Islet of Langerhans (tissue), 1 donor: ENCODE results near the gene GNA12.
"Not testable (repeated sequence)": the region's sequence is repeated elsewhere in the genome, so short reads cannot be mapped to it uniquely, and the experiment has no call there.

ENCODE experiments used
- FAIRE-seq: peaks from one replicate; lab custom pipeline; 2011; peaks lifted over from hg19 to GRCh38; lab: Jason Lieb, UNC

GNA12 gene

DNA sequence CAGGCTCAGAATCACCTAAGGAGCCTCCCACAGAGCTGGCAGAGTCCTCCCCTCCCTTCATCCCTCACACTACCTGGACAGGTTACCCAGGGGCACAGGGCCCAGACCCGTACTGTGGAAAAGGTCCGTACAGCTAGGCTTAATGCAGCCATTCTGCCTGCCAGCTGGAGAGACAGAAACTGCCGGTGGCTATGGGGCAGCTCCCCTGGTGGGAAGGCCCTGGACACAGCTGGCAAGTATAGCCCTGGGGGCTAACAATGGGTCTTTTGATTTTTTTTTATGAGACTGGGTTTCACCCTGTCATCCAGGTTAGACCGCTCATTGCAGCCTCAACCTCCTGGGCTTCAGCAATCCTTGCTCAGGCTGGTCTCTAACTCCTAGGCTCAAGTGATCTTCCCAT lies 68.3 kb downstream of the GNA12 start:
- FAIRE-seq: no peak

DNA sequence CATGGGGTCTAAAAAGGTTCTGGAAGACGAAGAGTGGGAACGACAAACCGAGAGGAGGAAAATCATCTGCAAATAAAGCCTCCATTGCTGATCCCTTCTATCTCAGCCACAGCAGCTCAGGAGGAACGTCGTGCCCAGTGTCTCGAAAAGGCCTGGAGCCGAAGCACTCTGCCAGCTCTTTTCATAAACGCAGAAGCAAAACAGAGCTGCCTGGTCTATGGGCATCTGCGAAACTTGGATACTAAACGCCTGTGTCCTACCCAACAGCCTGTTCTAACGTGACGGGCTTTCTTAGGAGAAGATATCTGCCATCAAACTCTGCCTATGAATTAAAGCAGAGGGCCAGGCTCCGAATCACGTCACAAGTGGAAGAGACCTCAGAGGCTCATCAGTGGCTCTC lies 68.7 kb downstream of the GNA12 start:
- FAIRE-seq: no peak

DNA sequence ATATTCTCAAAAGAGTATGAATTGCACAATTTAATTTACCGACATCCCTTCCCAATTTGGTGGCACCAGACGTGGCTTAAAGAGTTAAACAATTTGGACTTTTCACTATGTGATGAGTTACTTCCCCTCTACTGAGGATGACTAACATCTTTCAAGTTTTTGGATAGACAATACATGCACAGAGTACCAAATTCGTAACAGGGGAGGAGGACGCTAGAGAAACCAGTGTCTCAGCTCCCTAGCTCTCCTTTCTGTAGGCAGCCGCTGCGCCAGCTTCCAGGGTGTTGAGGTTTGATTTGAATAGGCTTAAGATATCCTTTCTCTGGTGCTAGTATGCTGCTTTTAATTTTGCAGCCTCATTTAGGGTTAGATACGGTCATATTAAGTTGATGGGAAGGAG lies 69.2 kb downstream of the GNA12 start:
- no peak for FAIRE-seq

- no peak for FAIRE-seq
These were observed 69.8 kb downstream of the GNA12 start for GRCh38 chr7:2774280-2774679.

DNA sequence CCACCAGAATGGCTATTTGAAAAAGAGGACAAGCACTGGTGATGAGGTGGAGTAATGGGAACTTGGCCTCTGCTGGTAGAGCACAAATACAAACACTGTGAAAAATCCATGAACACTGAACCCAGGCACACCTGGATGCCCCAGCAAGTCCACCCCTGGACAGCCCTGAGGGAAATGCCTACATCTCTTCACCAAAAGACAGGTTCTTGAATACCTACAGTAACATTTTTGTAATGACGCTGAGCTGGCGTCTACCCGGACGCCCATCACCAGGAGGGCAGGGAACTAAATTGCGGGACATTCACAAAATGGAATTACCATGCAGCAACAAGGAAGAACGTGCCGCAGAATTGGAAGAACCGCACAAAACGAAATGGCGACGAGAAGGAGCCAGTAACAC lies 70.5 kb downstream of the GNA12 start:
- FAIRE-seq: no peak

GRCh38 chr7:2771274-2771731 lies 72.8 kb downstream of the GNA12 start:
- FAIRE-seq: no peak

- no peak for FAIRE-seq
These were observed 79.5 kb downstream of the GNA12 start for GRCh38 chr7:2764621-2765020.

DNA sequence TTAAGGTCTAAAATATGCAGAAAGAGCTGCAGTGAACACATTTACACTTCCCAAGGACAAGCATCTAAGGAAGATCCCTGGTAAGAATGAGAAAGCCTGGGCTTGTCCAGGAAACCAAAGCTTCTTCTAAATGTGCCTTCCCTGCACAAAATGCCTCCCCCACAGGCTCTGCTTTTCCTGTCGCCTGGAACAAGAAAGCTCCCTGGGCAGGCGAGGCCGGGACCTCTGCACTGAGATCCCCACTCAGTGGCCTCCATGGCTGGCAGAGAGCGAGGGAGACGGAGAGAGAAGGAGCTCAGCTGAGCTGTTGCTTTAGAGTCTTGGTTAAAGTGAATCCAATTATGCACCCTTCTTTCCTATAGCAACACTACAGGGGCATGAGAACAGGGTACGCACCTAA lies 80.5 kb downstream of the GNA12 start:
- no peak for FAIRE-seq

DNA sequence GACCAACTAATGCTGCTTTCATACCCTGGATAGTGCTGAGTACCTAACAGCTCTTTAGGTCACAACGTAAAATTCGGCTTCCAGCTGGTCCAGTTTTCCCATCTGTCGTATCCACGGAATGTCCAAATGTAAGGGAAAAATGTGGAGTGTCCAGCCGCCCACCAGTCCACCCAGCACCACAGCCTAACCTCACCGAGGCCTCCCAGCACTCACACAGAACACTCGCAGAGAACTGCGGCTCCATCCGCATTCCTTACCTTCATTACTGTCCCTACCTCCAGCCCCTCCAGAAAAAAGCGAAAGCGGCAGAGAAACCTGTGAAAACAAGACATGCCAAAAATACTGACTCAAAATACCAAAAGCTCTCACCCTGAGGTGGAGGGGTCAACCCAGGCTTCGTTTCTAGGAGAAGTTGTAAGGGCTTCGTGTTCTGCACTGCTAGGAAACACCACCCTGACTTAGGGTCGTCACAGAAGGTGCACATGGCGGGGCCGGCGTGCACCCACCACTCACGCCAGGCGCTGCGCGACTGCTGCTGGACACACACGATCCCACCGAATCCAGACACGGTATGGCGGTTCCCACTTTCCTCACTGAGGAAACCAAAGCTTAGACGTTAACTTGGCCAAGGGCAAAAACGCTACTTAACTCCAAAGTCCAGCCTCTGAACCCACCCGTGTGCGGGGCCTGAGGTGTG lies 82.2 kb downstream of the GNA12 start:
- FAIRE-seq: no peak

GRCh38 chr7:2761131-2761624 lies 82.9 kb downstream of the GNA12 start:
- no peak for FAIRE-seq

DNA sequence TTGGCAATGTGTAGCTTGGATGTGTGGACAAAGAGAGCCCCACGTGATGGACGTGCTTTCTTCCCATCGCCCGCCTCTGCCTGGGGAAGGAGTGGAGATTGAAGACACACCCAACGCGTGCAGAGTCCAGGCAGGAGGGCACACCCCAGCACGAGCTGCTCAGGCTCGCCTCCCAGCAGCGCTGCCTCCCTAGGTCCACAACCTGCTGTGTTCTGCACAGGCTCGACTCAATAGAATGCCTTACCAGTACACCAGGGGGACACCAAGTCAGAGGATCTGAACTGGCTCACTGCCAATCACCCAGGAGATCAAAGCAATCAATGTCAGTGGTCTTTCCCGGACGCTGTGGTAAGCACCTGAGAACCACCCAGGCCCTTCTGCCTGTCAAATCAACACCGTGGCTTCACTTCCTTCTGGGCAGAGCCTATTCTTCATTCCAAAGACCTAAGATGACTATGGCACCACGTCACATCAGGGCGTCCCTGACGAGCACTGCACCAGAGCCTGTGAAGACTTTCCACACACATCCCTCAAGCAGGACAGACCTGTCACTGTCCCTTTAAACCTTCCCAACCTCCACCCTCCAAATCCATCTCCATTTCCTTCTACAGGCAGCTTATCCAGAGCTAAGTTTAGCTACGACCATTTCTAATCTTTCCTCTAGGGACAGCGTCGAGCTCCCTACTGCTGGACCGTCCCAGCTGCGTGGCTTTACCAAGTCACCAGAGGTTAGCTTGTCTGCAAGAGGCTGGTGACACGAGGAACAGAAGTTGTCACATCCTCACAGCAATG lies 83.8 kb downstream of the GNA12 start:
- no peak for FAIRE-seq

DNA sequence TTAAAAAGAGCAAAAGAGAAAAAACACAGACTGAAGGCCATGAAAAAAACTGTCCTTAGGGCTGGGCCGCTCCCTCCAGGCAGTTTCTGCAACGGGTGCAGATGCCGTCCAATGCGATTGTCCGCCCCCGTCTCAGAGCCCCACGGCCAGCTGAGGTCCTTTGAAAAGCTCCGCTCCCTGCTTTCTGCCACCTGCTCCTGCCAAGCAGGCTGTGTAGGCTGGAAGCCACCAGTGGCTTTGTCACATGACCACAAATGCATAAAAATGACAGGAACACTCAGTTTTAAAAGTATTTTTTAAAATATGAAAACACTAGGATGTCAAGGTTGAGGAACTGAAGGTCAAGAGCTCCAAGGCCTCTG lies 84.4 kb downstream of the GNA12 start:
- no peak for FAIRE-seq

DNA sequence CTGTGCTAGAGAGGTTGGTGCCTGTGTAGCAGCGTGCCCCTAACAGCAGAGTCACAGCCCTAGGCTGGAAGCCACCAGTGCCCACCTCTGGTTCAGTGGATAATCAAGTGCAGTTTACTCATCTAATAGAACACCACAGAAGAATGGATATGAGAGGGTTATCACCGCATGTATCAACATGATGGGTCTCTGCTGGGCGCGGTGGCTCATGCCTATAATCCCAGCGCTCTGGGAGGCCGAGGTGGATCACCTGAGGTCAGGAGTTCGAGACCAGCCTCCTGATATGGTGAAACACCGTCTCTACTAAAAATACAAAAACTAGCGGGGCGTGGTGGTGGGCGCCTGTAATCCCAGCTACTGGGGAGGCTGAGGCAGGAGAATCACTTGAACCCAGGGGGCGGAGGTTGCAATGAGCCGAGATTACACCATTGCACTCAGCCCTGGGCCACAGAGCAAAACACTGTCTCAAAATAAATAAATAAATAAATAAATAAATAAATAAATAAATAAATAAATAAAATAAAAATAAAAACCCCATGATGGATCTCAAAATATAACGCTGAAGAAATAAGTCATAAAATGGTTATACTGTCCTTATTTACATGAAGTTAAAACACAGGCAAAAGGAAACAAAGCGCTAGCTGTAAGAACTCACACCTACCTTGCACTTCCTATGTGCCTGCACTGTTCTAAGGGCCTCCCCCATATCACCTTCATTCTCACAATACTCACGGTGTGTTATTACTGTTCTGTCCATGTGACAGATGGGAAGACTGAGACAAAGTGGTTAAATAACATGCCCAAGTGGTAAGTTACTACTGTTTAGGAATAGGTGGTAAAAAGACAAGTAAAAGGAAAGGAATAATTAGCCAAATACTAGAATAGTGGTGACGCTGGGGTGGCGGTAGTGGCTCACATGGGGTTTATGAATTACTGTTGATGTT lies 85.2 kb downstream of the GNA12 start:
- no peak for FAIRE-seq

DNA sequence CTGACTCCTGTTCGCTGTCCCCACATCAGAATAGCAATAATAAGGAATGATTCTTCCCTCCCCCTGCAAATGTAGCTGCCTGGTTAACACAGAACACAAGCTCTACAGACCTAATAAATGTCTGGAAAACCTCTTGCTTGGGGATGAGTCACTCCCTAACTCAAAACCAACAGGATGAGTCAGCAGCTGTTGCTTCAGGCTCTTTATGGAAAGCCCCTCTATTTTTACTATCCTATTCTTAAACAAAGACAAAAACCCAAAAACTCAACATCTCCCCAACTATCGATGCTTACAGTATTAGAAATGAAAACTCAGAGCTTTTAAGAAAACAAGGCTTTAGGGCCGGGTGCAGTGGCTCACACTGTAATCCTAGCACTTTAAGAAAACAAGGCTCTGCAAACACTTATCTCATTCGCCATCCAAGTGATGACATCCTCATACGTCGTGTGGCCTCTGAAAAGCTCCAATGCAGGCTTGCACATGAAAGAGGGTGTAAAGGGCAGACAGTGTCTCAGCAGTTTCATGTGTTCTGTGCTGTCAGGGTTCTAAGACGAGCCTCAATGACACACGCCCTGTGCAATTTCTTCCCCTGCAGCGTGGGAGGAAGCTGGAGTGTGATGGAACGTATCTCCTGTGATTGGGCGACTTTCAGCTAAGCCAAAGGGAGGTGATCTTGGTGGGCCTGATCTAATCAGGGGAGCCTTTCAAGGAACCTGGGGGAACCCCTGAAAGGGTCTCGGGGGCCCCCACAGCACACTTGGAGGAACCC lies 86.0 kb downstream of the GNA12 start:
- FAIRE-seq: peak; percentile 93

GRCh38 chr7:2757361-2757903 lies 86.7 kb downstream of the GNA12 start:
- peak; percentile 53 for FAIRE-seq

DNA sequence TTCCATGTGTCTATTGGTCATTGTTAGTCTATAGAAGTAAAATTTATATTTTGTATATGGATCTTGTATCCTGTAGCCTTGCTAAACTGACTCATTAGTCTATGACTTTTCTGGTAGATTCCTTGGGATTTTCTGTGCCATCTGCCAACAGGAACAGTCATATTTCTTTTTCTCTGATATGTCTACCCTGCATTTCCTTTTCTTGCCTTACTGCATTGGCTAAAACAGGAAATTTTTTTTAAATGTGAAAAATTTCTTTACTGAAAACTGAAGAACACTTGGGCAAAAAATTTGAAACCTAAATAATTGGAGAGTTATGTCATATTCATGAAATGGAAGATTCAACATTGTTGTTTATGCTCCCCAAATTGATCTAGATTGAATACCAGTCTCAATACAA lies 88.6 kb downstream of the GNA12 start:
- no peak for FAIRE-seq

- FAIRE-seq: no peak
These were observed 89.2 kb downstream of the GNA12 start for GRCh38 chr7:2754912-2755311.

GRCh38 chr7:2754086-2754485 lies 90.0 kb downstream of the GNA12 start:
- FAIRE-seq: no peak

- no peak for FAIRE-seq
These were observed 91.0 kb downstream of the GNA12 start for GRCh38 chr7:2753148-2753547.

GRCh38 chr7:2751086-2751485 lies 93.0 kb downstream of the GNA12 start:
- FAIRE-seq: no peak

DNA sequence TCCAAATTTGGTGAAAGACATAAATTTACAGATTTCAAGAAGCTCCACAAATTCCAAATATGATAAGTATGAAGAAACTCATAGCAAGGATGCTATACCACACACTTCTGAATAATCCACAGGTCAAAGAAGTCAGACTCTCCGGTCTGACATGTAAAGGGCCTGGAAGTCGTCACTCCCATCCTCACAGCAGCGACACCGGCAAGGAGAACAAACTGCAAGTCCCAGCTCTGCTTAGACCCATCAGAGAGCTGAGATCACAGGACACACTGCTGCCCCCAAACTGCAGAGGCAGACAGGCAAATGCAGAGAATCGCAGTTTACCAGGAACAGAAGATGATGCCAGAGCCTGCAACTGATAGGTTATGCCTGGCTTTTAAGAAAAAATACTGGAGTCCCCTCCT lies 94.1 kb downstream of the GNA12 start:
- no peak for FAIRE-seq

DNA sequence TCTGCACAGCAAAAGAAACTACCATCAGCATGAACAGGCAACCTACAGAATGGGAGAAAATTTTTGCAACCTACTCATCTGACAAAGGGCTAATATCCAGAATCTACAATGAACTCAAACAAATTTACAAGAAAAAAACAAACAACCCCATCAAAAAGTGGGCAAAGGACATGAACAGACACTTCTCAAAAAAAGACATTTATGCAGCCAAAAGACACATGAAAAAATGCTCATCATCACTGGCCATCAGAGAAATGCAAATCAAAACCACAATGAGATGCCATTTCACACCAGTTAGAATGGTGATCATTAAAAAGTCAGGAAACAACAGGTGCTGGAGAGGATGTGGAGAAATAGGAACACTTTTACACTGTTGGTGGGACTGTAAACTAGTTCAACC lies 95.4 kb downstream of the GNA12 start:
- not testable (repeated sequence) for FAIRE-seq
